HEK293 (cell line): ENCODE results near the gene HDAC8.

Source experiments
- CTCF ChIA-PET: fragments of 350-600 bp; formaldehyde crosslinking; extraction: SDS; loops from one replicate; lab custom pipeline; 2021; ENCODE audit warnings: antibody characterized with exemption; lab: Yijun Ruan, JAX
- POLR2A ChIA-PET: fragments of 300-600 bp; formaldehyde crosslinking; extraction: SDS; loops from one replicate; lab custom pipeline; 2020; ENCODE audit warnings: antibody characterized with exemption, inconsistent platforms; lab: Yijun Ruan, JAX
- H3K27ac ChIP-seq: fragments of 200-500 bp; sonication (Bioruptor generic); 2 replicates; pipeline ENCODE4 v1.5.1; 2014; ENCODE audit warnings: low read depth, low read length, control low read depth, inconsistent platforms; ENCODE audit errors: extremely low read depth
- H3K36me3 ChIP-seq, 2 experiments: fragments of 200-500 bp in 1 of 2; sonication (Bioruptor generic) in 1 of 2; 1 replicate in 1 of 2; 2 replicates in 1 of 2; pipeline ENCODE4 v1.5.1; 2014 to 2017; ENCODE audit warnings: inconsistent platforms in 2 of 2, low read length in 2 of 2; ENCODE audit not compliant: control insufficient read depth in 2 of 2, insufficient read depth in 1 of 2
- H3K4me1 ChIP-seq: fragments of 200-500 bp; sonication (Bioruptor generic); 2 replicates; pipeline ENCODE4 v1.5.1; 2014; ENCODE audit warnings: mild to moderate bottlenecking, low read length, inconsistent platforms; ENCODE audit not compliant: control insufficient read depth, insufficient read depth
- H3K4me3 ChIP-seq: 2 replicates; pipeline ENCODE4 v1.5.1; 2011; ENCODE audit warnings: low read depth, mild to moderate bottlenecking, control low read depth, low read length, moderate library complexity
- H3K9me3 ChIP-seq: fragments of 200-500 bp; sonication (Bioruptor generic); 2 replicates; pipeline ENCODE4 v1.5.1; 2014; ENCODE audit warnings: low read depth, low read length, inconsistent platforms; ENCODE audit not compliant: control insufficient read depth, insufficient read depth
- TCF7L2 ChIP-seq: IDR thresholded peaks from 2 replicates; pipeline ENCODE4 v1.6.1; 2011; ENCODE audit warnings: low read depth, mild to moderate bottlenecking, inconsistent platforms, low read length, moderate library complexity, borderline replicate concordance
- ZBTB10 ChIP-seq: fragments of 450-650 bp; formaldehyde crosslinking; IDR thresholded peaks from 2 replicates; pipeline ENCODE4 v1.5.1; 2016; ENCODE audit warnings: missing biosample characterization, missing genetic modification characterization
- ZBTB11 ChIP-seq: fragments of 450-650 bp; formaldehyde crosslinking; conservative IDR thresholded peaks from 2 replicates; pipeline ENCODE4 v1.5.1; 2016; ENCODE audit warnings: low read depth, missing biosample characterization, missing genetic modification characterization
- ZIC2 ChIP-seq: fragments of 450-650 bp; formaldehyde crosslinking; IDR thresholded peaks from 2 replicates; pipeline ENCODE4 v1.5.1; 2016; ENCODE audit warnings: missing biosample characterization, missing genetic modification characterization
- ZNF114 ChIP-seq: fragments of 450-650 bp; formaldehyde crosslinking; IDR thresholded peaks from 2 replicates; pipeline ENCODE4 v1.5.0; 2017; ENCODE audit warnings: missing biosample characterization, missing genetic modification characterization
- ZNF155 ChIP-seq: fragments of 450-650 bp; formaldehyde crosslinking; IDR thresholded peaks from 2 replicates; pipeline ENCODE4 v1.5.1; 2016; ENCODE audit warnings: missing biosample characterization, missing genetic modification characterization
- ZNF174 ChIP-seq: fragments of 450-650 bp; formaldehyde crosslinking; IDR thresholded peaks from 2 replicates; pipeline ENCODE4 v1.5.0; 2017; ENCODE audit warnings: missing biosample characterization, mild to moderate bottlenecking, missing genetic modification characterization
- ZNF223 ChIP-seq: fragments of 450-650 bp; formaldehyde crosslinking; IDR thresholded peaks from 2 replicates; pipeline ENCODE4 v1.5.1; 2016; ENCODE audit warnings: missing biosample characterization, missing genetic modification characterization
- ZNF449 ChIP-seq: fragments of 450-650 bp; formaldehyde crosslinking; IDR thresholded peaks from 2 replicates; pipeline ENCODE4 v1.5.1; 2017; ENCODE audit warnings: missing biosample characterization, mild to moderate bottlenecking, missing genetic modification characterization, moderate library complexity
- ZNF473 ChIP-seq: fragments of 450-650 bp; formaldehyde crosslinking; IDR thresholded peaks from 2 replicates; pipeline ENCODE4 v1.5.1; 2017; ENCODE audit warnings: missing biosample characterization, missing genetic modification characterization
- ZNF529 ChIP-seq: fragments of 450-650 bp; formaldehyde crosslinking; IDR thresholded peaks from 2 replicates; pipeline ENCODE4 v1.5.1; 2017; ENCODE audit warnings: missing genetic modification characterization, missing biosample characterization; ENCODE audit not compliant: insufficient replicate concordance
- ZNF530 ChIP-seq: fragments of 450-650 bp; formaldehyde crosslinking; IDR thresholded peaks from 2 replicates; pipeline ENCODE4 v1.5.1; 2016; ENCODE audit warnings: low read depth, missing biosample characterization, missing genetic modification characterization
- ZNF626 ChIP-seq: fragments of 450-650 bp; sonication (Bioruptor Pico); formaldehyde crosslinking; IDR thresholded peaks from 2 replicates; pipeline ENCODE4 v1.5.1; 2018; ENCODE audit warnings: missing biosample characterization, missing genetic modification characterization, inconsistent platforms
- ZNF639 ChIP-seq: fragments of 450-650 bp; formaldehyde crosslinking; IDR thresholded peaks from 2 replicates; pipeline ENCODE4 v1.5.1; 2016; ENCODE audit warnings: missing biosample characterization, missing genetic modification characterization
- ZNF677 ChIP-seq: fragments of 450-650 bp; IDR thresholded peaks from 2 replicates; pipeline ENCODE4 v1.5.0; 2018; ENCODE audit warnings: missing biosample characterization, mild to moderate bottlenecking, missing genetic modification characterization, moderate library complexity
- ZNF837 ChIP-seq: fragments of 450-650 bp; formaldehyde crosslinking; IDR thresholded peaks from 2 replicates; pipeline ENCODE4 v1.5.1; 2016; ENCODE audit warnings: missing biosample characterization, missing genetic modification characterization
- TF ChIP-seq, protein P1 (sequence below): fragments of 450-650 bp; formaldehyde crosslinking; IDR thresholded peaks from 2 replicates; pipeline ENCODE4 v1.5.1; 2017; ENCODE audit warnings: missing biosample characterization, missing genetic modification characterization
- TF ChIP-seq, protein P2 (sequence below): fragments of 450-650 bp; formaldehyde crosslinking; IDR thresholded peaks from 2 replicates; pipeline ENCODE4 v1.5.1; 2016; ENCODE audit warnings: missing biosample characterization, missing genetic modification characterization
- TF ChIP-seq, protein P3 (sequence below): fragments of 450-650 bp; formaldehyde crosslinking; IDR thresholded peaks from 2 replicates; pipeline ENCODE4 v1.5.1; 2016; ENCODE audit warnings: missing biosample characterization, missing genetic modification characterization

The HDAC8 gene

GRCh38 chrX:72470532-72471223, 102.0 kb downstream of the HDAC8 start:
- Histone ChIP-seq H3K4me1 (no peaks in the 10 kb centered on the region), H3K36me3 (no peaks in the 10 kb centered on the region), H3K27ac (no peak overlapping the region), H3K9me3 (no peaks in the 10 kb centered on the region), H3K4me3 (no peak overlapping the region)
- CTCF ChIA-PET = interaction anchor here (0.6 kb wide), 1 partner anchor 70 kb away, joined by 4 read pairs; no protein-coding TSS in a partner anchor
- TF ChIP-seq ZNF530 (no peak), ZNF223 (tag by site-specific recombination) (no peak), ZBTB11 (tag by site-specific recombination) (no peak), ZNF174 (tag by site-specific recombination) (no peak), ZNF473 (tag by site-specific recombination) (no peak), ZNF155 (tag by site-specific recombination) (no peak), ZNF529 (tag by site-specific recombination) (no peak), ZNF449 (tag by site-specific recombination) (no peak)
- TF ChIP-seq, all 188 proteins: peak for 0
- POLR2A ChIA-PET = interaction anchor here (1.0 kb wide), 1 partner anchor 194 kb away, joined by 3 read pairs; the partner anchor contains the start of gene RPS4X

GRCh38 chrX:72470117-72470516, 102.5 kb downstream of the HDAC8 start:
- Histone ChIP-seq H3K27ac (no peak overlapping the region), H3K36me3 (no peaks in the 10 kb centered on the region), H3K9me3 (no peaks in the 10 kb centered on the region), H3K4me1 (no peaks in the 10 kb centered on the region), H3K4me3 (no peak overlapping the region)
- ChIA-PET CTCF (interaction anchor here (0.6 kb wide), 1 partner anchor 70 kb away, joined by 4 read pairs; no protein-coding TSS in a partner anchor), POLR2A (interaction anchor here (1.0 kb wide), 1 partner anchor 193 kb away, joined by 3 read pairs; the partner anchor contains the start of gene RPS4X)
- TF ChIP-seq, protein P1, sequence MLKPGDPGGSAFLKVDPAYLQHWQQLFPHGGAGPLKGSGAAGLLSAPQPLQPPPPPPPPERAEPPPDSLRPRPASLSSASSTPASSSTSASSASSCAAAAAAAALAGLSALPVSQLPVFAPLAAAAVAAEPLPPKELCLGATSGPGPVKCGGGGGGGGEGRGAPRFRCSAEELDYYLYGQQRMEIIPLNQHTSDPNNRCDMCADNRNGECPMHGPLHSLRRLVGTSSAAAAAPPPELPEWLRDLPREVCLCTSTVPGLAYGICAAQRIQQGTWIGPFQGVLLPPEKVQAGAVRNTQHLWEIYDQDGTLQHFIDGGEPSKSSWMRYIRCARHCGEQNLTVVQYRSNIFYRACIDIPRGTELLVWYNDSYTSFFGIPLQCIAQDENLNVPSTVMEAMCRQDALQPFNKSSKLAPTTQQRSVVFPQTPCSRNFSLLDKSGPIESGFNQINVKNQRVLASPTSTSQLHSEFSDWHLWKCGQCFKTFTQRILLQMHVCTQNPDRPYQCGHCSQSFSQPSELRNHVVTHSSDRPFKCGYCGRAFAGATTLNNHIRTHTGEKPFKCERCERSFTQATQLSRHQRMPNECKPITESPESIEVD (tag by site-specific recombination) = no peak
- TF ChIP-seq, protein P2, sequence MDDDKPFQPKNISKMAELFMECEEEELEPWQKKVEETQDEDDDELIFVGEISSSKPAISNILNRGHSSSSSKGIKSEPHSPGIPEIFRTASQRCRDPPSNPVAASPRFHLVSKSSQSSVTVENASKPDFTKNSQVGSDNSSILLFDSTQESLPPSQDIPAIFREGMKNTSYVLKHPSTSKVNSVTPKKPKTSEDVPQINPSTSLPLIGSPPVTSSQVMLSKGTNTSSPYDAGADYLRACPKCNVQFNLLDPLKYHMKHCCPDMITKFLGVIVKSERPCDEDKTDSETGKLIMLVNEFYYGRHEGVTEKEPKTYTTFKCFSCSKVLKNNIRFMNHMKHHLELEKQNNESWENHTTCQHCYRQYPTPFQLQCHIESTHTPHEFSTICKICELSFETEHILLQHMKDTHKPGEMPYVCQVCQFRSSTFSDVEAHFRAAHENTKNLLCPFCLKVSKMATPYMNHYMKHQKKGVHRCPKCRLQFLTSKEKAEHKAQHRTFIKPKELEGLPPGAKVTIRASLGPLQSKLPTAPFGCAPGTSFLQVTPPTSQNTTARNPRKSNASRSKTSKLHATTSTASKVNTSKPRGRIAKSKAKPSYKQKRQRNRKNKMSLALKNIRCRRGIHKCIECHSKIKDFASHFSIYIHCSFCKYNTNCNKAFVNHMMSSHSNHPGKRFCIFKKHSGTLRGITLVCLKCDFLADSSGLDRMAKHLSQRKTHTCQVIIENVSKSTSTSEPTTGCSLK (tag by site-specific recombination) = no peak
- TF ChIP-seq ZNF626 (tag by site-specific recombination) = no peak
- no peak for TF ChIP-seq ZNF114 (tag by site-specific recombination)
- TF ChIP-seq, protein P3, sequence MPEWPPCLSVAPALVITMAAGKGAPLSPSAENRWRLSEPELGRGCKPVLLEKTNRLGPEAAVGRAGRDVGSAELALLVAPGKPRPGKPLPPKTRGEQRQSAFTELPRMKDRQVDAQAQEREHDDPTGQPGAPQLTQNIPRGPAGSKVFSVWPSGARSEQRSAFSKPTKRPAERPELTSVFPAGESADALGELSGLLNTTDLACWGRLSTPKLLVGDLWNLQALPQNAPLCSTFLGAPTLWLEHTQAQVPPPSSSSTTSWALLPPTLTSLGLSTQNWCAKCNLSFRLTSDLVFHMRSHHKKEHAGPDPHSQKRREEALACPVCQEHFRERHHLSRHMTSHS (tag by site-specific recombination) = no peak
- TF ChIP-seq ZNF639 (tag by site-specific recombination) = no peak
- TF ChIP-seq ZBTB10 (tag by site-specific recombination) = no peak
- TF ChIP-seq TCF7L2 = no peak
- no peak for TF ChIP-seq ZNF837 (tag by site-specific recombination)
- TF ChIP-seq ZNF677 (tag by site-specific recombination) = no peak
- TF ChIP-seq ZIC2 (tag by site-specific recombination) = no peak
